HG03139 (cell line): Measurements from ENCODE around the gene GALR2.
A peak's percentile ranks its signal among the peaks of the same experiment; 100 is the strongest.
"Not testable (repeated sequence)": the region's sequence is repeated elsewhere in the genome, so short reads cannot be mapped to it uniquely, and the experiment has no call there.

Source experiments
- ATAC-seq: cut with Tn5 transposase; IDR thresholded peaks from one replicate; pipeline ENCODE4 v1.9.1; 2021; ENCODE audit not compliant: unreplicated experiment

The GALR2 gene

GRCh38 chr17:76049836-76050537, 24.6 kb upstream of the GALR2 start:
- no peak for ATAC-seq

- no peak for ATAC-seq
These were observed 23.8 kb upstream of the GALR2 start for GRCh38 chr17:76050538-76051467.

GRCh38 chr17:76051561-76051960, 23.0 kb upstream of the GALR2 start:
- no peak for ATAC-seq

GRCh38 chr17:76053246-76054111, 21.1 kb upstream of the GALR2 start:
- ATAC-seq, result no peak

GRCh38 chr17:76054112-76054476, 20.5 kb upstream of the GALR2 start:
- ATAC-seq, result no peak

- no peak for ATAC-seq
These were observed 17.7 kb upstream of the GALR2 start for GRCh38 chr17:76056882-76057281.

- not testable (repeated sequence) for ATAC-seq
These were observed 16.3 kb upstream of the GALR2 start for GRCh38 chr17:76058264-76058663.

GRCh38 chr17:76063875-76064546, 10.6 kb upstream of the GALR2 start:
- no peak for ATAC-seq

GRCh38 chr17:76065775-76066174, 8.8 kb upstream of the GALR2 start:
- no peak for ATAC-seq

GRCh38 chr17:76071531-76072147, 2.9 kb upstream of the GALR2 start:
- ATAC-seq, result no peak

- peak; percentile 82 for ATAC-seq
These were observed 2.3 kb upstream of the GALR2 start, which contains the start of gene SRP68 for GRCh38 chr17:76072148-76072858. Gene SRP68 (minus strand): TSS chr17:76072517. CDS start chr17:76072491, 26 bp downstream.

- no peak for ATAC-seq
These were observed 974 bp downstream of the GALR2 start for GRCh38 chr17:76075364-76076145.

- ATAC-seq, result no peak
These were observed 1.7 kb downstream of the GALR2 start for GRCh38 chr17:76076146-76076764.

GRCh38 chr17:76076765-76077583, 2.4 kb downstream of the GALR2 start:
- no peak for ATAC-seq

GRCh38 chr17:76077584-76078110, 3.1 kb downstream of the GALR2 start:
- no peak for ATAC-seq

- ATAC-seq, result not testable (repeated sequence)
These were observed 3.8 kb downstream of the GALR2 start for GRCh38 chr17:76078370-76078769.

GRCh38 chr17:76078860-76079534, 4.4 kb downstream of the GALR2 start, which contains the start of gene ZACN:
Gene ZACN (plus strand): TSS chr17:76079182. CDS start chr17:76079265, 83 bp downstream.
- no peak for ATAC-seq
